ENCODE data around the gene GDF9. TPM values are rescaled to one million over a fixed set of nuclear protein-coding genes. Genes with fewer than 3 reads are reported as not detected.
A peak's percentile ranks its signal among the peaks of the same experiment; 100 is the strongest.

GDF9 gene
- total RNA-seq, 1 experiment from 2014 or later = 0.54 TPM

- Histone ChIP-seq H3K4me1 (ENCODE audit: control insufficient read depth, insufficient read depth, low read length) (peaks cover 6% of the 10 kb centered on the region; the same call in 1 of the 2 replicates), H3K27me3 (ENCODE audit: control insufficient read depth, insufficient read depth, low read length) (no peaks in the 10 kb centered on the region), H3K27ac (ENCODE audit: low read length) (no peak overlapping the region), H3K36me3 (ENCODE audit: control insufficient read depth, insufficient read depth, low read length) (no peaks in the 10 kb centered on the region), H3K4me3 (ENCODE audit: low read depth in 2 of 2, low read length in 2 of 2) (no peak overlapping the region), H3K9me3 (ENCODE audit: control insufficient read depth, insufficient read depth, low read depth, low read length) (no peaks in the 10 kb centered on the region)
- ATAC-seq (no peak), DNase-seq (ENCODE audit: low read depth, low spot score) (no peak)
- TSS peak; percentile 74 for BruUV-seq (replicated peaks)
- intact Hi-C loops (cut with micrococcal nuclease; ENCODE audit: unreplicated experiment) = loop anchor here (10.0 kb wide), 1 partner anchor 443 kb away; no protein-coding TSS in a partner anchor
- POLR2A ChIA-PET = no interaction called here
- TF ChIP-seq POLR2AphosphoS5 (IDR thresholded peaks at IDR 0.05; ENCODE audit: low read depth, low read length) = no peak
- TF ChIP-seq SIN3A (IDR thresholded peaks at IDR 0.05; ENCODE audit: borderline replicate concordance, insufficient read depth, low read depth, low read length) = no peak
- no peak for TF ChIP-seq TCF7L2 (IDR thresholded peaks at IDR 0.05; ENCODE audit: low read depth, low read length)
- no peak for TF ChIP-seq REST (IDR thresholded peaks at IDR 0.05; ENCODE audit: insufficient read depth in 1 of 2, low read depth in 2 of 2, low read length in 1 of 2)
- no peak for TF ChIP-seq CTCF (IDR thresholded peaks at IDR 0.05)
- CTCF ChIA-PET = interaction anchor here (0.9 kb wide), 1 partner anchor 9 kb away, joined by 3 read pairs; no protein-coding TSS in a partner anchor
- in situ Hi-C loops (cut with HindIII; ENCODE audit: low pct_unique_long_range_greater_than_20kb, low sequenced_read_pairs) = no loop called here
Measured at GRCh38 chr5:132827943-132828673, 38.2 kb downstream of the GDF9 start.

- DNase-seq (ENCODE audit: low read depth, low spot score) (no peak), ATAC-seq (no peak)
- Histone ChIP-seq H3K27me3 (ENCODE audit: control insufficient read depth, insufficient read depth, low read length) (no peaks in the 10 kb centered on the region), H3K4me1 (ENCODE audit: control insufficient read depth, insufficient read depth, low read length) (peaks cover 6% of the 10 kb centered on the region; the same call in 1 of the 2 replicates), H3K4me3 (ENCODE audit: low read depth in 2 of 2, low read length in 2 of 2) (no peak overlapping the region), H3K36me3 (ENCODE audit: control insufficient read depth, insufficient read depth, low read length) (no peaks in the 10 kb centered on the region), H3K27ac (ENCODE audit: low read length) (no peak overlapping the region), H3K9me3 (ENCODE audit: control insufficient read depth, insufficient read depth, low read depth, low read length) (no peaks in the 10 kb centered on the region)
- POLR2A ChIA-PET = no interaction called here
- in situ Hi-C loops (cut with HindIII; ENCODE audit: low pct_unique_long_range_greater_than_20kb, low sequenced_read_pairs) (no loop called here), intact Hi-C loops (cut with micrococcal nuclease; ENCODE audit: unreplicated experiment) (loop anchor here (10.0 kb wide), 1 partner anchor 442 kb away; no protein-coding TSS in a partner anchor)
- CTCF ChIA-PET = no interaction called here
- no peak for TF ChIP-seq TCF7L2 (IDR thresholded peaks at IDR 0.05; ENCODE audit: low read depth, low read length)
- TF ChIP-seq CTCF (IDR thresholded peaks at IDR 0.05) = no peak
- TF ChIP-seq SIN3A (IDR thresholded peaks at IDR 0.05; ENCODE audit: borderline replicate concordance, insufficient read depth, low read depth, low read length) = no peak
- no peak for TF ChIP-seq REST (IDR thresholded peaks at IDR 0.05; ENCODE audit: insufficient read depth in 1 of 2, low read depth in 2 of 2, low read length in 1 of 2)
- TF ChIP-seq POLR2AphosphoS5 (IDR thresholded peaks at IDR 0.05; ENCODE audit: low read depth, low read length) = no peak
- BruUV-seq (replicated peaks) = no TSS peak
Measured at GRCh38 chr5:132826424-132827082, 39.7 kb downstream of the GDF9 start.
